Astrocyte of the spinal cord (primary cell): ENCODE results near the gene FOXO6.
"Not testable (repeated sequence)": the region's sequence is repeated elsewhere in the genome, so short reads cannot be mapped to it uniquely, and the experiment has no call there.

Experiments used
- DNase-seq: peaks from one replicate; pipeline ENCODE4 v3.0.0; 2011; ENCODE audit warnings: low read depth, low spot score
- H3K4me3 ChIP-seq: 2 replicates; pipeline ENCODE4 v1.5.1; 2011; ENCODE audit warnings: low read depth, mild to moderate bottlenecking, low read length, moderate library complexity
- CTCF ChIP-seq: IDR thresholded peaks from 2 replicates; pipeline ENCODE4 v1.5.1; 2012; ENCODE audit warnings: low read depth, mild to moderate bottlenecking, low read length, inconsistent platforms
- in situ Hi-C: cut with HindIII; loops from 2 replicates; pipeline ENCODE4 v1.10.0; 2017; ENCODE audit warnings: low sequenced_read_pairs

FOXO6 gene

GRCh38 chr1:41329662-41330587 is 31.3 kb upstream of the FOXO6 start:
- no peak for TF ChIP-seq CTCF
- no peak overlapping the region for H3K4me3 ChIP-seq
- in situ Hi-C loops: no loop called here
- no peak for DNase-seq

- DNase-seq: no peak
- peak; percentile 38 for TF ChIP-seq CTCF
- in situ Hi-C loops: no loop called here
- H3K4me3 ChIP-seq: no peak overlapping the region
Observed at GRCh38 chr1:41330588-41331545, 30.4 kb upstream of the FOXO6 start.

- no peak for DNase-seq
- in situ Hi-C loops: no loop called here
- no peak overlapping the region for H3K4me3 ChIP-seq
- no peak for TF ChIP-seq CTCF
Observed at GRCh38 chr1:41331546-41331917, 29.7 kb upstream of the FOXO6 start.

GRCh38 chr1:41332161-41332560 is 29.1 kb upstream of the FOXO6 start:
- DNase-seq, H3K4me3 ChIP-seq, in situ Hi-C loops: not testable (repeated sequence)

- peak; percentile 64 for DNase-seq
- in situ Hi-C loops: no loop called here
- no peak for TF ChIP-seq CTCF
- H3K4me3 ChIP-seq: no peak overlapping the region
Observed at GRCh38 chr1:41333146-41333784, 28.0 kb upstream of the FOXO6 start.

- no peak for DNase-seq
- in situ Hi-C loops: no loop called here
- no peak overlapping the region for H3K4me3 ChIP-seq
- TF ChIP-seq CTCF: no peak
Observed at GRCh38 chr1:41338820-41339219, 22.4 kb upstream of the FOXO6 start.
